ENCODE results near the gene MYL10. TPM values are rescaled to one million over a fixed set of nuclear protein-coding genes. Genes with fewer than 3 reads are reported as not detected.
"Not testable (repeated sequence)": the region's sequence is repeated elsewhere in the genome, so short reads cannot be mapped to it uniquely, and the experiment has no call there.

MYL10 gene
- total and polyA plus RNA-seq, 2 donors (not counting 3 experiments of a cell fraction or from before 2014, with no cell fraction given): not detected

DNA sequence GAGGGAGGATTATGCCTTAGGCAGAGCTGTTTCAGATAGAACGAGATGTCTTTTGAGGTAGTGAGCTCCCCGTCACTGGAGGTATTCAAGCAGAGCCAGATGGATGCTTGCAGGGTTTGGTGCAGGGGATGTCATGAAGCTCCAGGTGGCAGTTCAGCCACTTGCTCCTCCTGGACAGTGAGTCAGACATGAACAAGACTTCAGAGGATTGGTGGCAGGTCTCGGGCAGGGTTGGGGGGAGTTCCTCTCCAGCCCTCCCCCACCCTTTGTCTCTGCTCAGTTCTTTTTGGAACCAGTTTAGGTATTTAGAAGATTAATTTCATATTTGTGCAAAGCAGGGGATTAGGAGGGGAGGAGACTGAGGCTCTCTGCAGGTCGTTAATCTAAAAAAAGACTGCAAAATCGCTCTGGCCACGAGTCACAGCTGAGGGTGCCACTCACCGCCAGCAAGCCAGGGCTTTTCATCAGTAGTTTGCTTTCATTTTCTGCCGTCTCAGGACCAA, 21.5 kb upstream of the MYL10 start:
- dilution Hi-C loops (cut with MboI; ENCODE audit: extremely low pct_ligation_motif_present, low sequenced_read_pairs) (no loop called here), intact Hi-C loops (cut with micrococcal nuclease) (no loop called here)
- CTCF ChIA-PET: interaction anchor here (1.1 to 1.6 kb wide), 3 partner anchors 13 to 50 kb away, joined by 3 to 5 read pairs (median 3); no protein-coding TSS in a partner anchor

DNA sequence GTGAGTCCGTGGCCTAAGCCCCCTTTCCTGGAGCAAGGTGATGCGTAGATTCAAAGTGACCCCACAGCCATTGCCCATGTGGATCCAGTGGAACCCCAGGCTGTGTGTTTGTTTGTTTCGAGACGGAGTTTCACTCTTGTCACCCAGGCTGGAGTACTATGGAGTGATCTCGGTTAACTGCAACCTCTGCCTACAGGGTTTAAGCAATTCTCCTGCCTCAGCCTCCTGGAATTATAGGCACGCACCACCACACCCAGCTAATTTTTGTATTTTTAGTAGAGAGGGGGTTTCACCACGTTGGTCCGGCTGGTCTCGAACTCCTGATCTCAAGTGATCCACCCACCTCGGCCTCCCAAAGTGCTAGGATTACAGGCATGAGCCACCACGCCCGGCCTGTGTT, 18.8 kb upstream of the MYL10 start:
- POLR2A ChIA-PET; BruUV-seq (replicated peaks): not testable (repeated sequence)

More for the DNA sequence above, 21.5 kb upstream of the MYL10 start:
- Histone ChIP-seq H3K36me3 (ENCODE audit: control insufficient read depth in 2 of 2, extremely low read depth in 1 of 2, insufficient read depth in 2 of 2, low read length in 2 of 2) (no peaks in the 10 kb centered on the region), H3K4me1 (ENCODE audit: control insufficient read depth, extremely low read depth, insufficient read depth, low read length) (no peaks in the 10 kb centered on the region), H4K20me1 (replicated peaks; ENCODE audit: control insufficient read depth, extremely low read depth, insufficient read depth, low read length) (no peaks in the 10 kb centered on the region), H3K4me3 (replicated peaks in 1 of 3; ENCODE audit: insufficient read depth in 1 of 3, low read depth in 1 of 3, low read length in 3 of 3) (no peak overlapping the region), H3K9me3 (replicated peaks; ENCODE audit: control insufficient read depth, insufficient read depth, low read length) (no peaks in the 10 kb centered on the region), H3K27ac (ENCODE audit: insufficient read depth, low read depth, low read length) (no peak overlapping the region), H3K4me2 (ENCODE audit: insufficient read depth, low read length) (no peak overlapping the region), H2AFZ (ENCODE audit: low read depth, low read length) (no peak overlapping the region), H3K27me3 (ENCODE audit: control insufficient read depth in 2 of 2, insufficient read depth in 2 of 2, low read length in 2 of 2) (peaks cover 3% of the 10 kb centered on the region in 2 experiments), H3K9ac (replicated peaks; ENCODE audit: extremely low read depth, insufficient read depth, low read length) (no peak overlapping the region), H3K9me1 (replicated peaks; ENCODE audit: control insufficient read depth, extremely low read depth, insufficient read depth, low read length) (no peaks in the 10 kb centered on the region), H3K79me2 (ENCODE audit: control insufficient read depth, insufficient read depth, low read length) (no peaks in the 10 kb centered on the region)
- TF ChIP-seq, protein P1, sequence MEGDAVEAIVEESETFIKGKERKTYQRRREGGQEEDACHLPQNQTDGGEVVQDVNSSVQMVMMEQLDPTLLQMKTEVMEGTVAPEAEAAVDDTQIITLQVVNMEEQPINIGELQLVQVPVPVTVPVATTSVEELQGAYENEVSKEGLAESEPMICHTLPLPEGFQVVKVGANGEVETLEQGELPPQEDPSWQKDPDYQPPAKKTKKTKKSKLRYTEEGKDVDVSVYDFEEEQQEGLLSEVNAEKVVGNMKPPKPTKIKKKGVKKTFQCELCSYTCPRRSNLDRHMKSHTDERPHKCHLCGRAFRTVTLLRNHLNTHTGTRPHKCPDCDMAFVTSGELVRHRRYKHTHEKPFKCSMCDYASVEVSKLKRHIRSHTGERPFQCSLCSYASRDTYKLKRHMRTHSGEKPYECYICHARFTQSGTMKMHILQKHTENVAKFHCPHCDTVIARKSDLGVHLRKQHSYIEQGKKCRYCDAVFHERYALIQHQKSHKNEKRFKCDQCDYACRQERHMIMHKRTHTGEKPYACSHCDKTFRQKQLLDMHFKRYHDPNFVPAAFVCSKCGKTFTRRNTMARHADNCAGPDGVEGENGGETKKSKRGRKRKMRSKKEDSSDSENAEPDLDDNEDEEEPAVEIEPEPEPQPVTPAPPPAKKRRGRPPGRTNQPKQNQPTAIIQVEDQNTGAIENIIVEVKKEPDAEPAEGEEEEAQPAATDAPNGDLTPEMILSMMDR (IDR thresholded peaks at IDR 0.05; ENCODE audit: extremely low read depth in 1 of 2, insufficient read depth in 1 of 2, low read depth in 1 of 2, low read length in 2 of 2): no peak
- no peak for TF ChIP-seq POLR2AphosphoS5 (IDR thresholded peaks at IDR 0.05; ENCODE audit: insufficient read depth, low read depth, low read length)
- TF ChIP-seq, protein P2, sequence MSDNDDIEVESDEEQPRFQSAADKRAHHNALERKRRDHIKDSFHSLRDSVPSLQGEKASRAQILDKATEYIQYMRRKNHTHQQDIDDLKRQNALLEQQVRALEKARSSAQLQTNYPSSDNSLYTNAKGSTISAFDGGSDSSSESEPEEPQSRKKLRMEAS (IDR thresholded peaks at IDR 0.05; ENCODE audit: insufficient read depth, insufficient read length): no peak
- TF ChIP-seq GATA2 (IDR thresholded peaks at IDR 0.05; ENCODE audit: insufficient read depth, insufficient read length, low read depth, low read length): no peak
- no peak for TF ChIP-seq POLR2A (IDR thresholded peaks at IDR 0.05; ENCODE audit: low read depth, low read length)
- TF ChIP-seq MYC (IDR thresholded peaks at IDR 0.05; ENCODE audit: low read depth, low read length): no peak
- no peak for TF ChIP-seq JUN (IDR thresholded peaks at IDR 0.05; ENCODE audit: borderline replicate concordance, insufficient read depth, insufficient read length, low read depth)
- no peak for TF ChIP-seq EZH2 (IDR thresholded peaks at IDR 0.05; ENCODE audit: borderline replicate concordance, low read depth, low read length, severe bottlenecking)
- no peak for TF ChIP-seq FOS (IDR thresholded peaks at IDR 0.05; ENCODE audit: borderline replicate concordance, insufficient read depth, low read length)
- no peak for DNase-seq (ENCODE audit: low read depth, low spot score)
- no TSS peak for BruUV-seq (replicated peaks)
- FAIRE-seq: no peak
- POLR2A ChIA-PET: no interaction called here

More for the DNA sequence above, 18.8 kb upstream of the MYL10 start:
- H3K79me2 ChIP-seq (ENCODE audit: control insufficient read depth, insufficient read depth, low read length); DNase-seq (ENCODE audit: low read depth, low spot score); CTCF ChIA-PET; H3K4me3 ChIP-seq (replicated peaks in 1 of 3; ENCODE audit: insufficient read depth in 1 of 3, low read depth in 1 of 3, low read length in 3 of 3); H3K9me3 ChIP-seq (replicated peaks; ENCODE audit: control insufficient read depth, insufficient read depth, low read length); H3K27ac ChIP-seq (ENCODE audit: insufficient read depth, low read depth, low read length); dilution Hi-C loops (cut with MboI; ENCODE audit: extremely low pct_ligation_motif_present, low sequenced_read_pairs); H4K20me1 ChIP-seq (replicated peaks; ENCODE audit: control insufficient read depth, extremely low read depth, insufficient read depth, low read length); H3K9me1 ChIP-seq (replicated peaks; ENCODE audit: control insufficient read depth, extremely low read depth, insufficient read depth, low read length); H2AFZ ChIP-seq (ENCODE audit: low read depth, low read length); H3K4me2 ChIP-seq (ENCODE audit: insufficient read depth, low read length); H3K9ac ChIP-seq (replicated peaks; ENCODE audit: extremely low read depth, insufficient read depth, low read length); intact Hi-C loops (cut with micrococcal nuclease); H3K4me1 ChIP-seq (ENCODE audit: control insufficient read depth, extremely low read depth, insufficient read depth, low read length); FAIRE-seq; H3K27me3 ChIP-seq (ENCODE audit: control insufficient read depth in 2 of 2, insufficient read depth in 2 of 2, low read length in 2 of 2); H3K36me3 ChIP-seq (ENCODE audit: control insufficient read depth in 2 of 2, extremely low read depth in 1 of 2, insufficient read depth in 2 of 2, low read length in 2 of 2): not testable (repeated sequence)

All from endothelial cell of umbilical vein (primary cell).